IMR-90 (cell line): ENCODE results near the gene DRICH1. TPM values are rescaled to one million over a fixed set of nuclear protein-coding genes. Genes with fewer than 3 reads are reported as not detected.
A peak's percentile ranks its signal among the peaks of the same experiment; 100 is the strongest.

Experiments used
- ATAC-seq: fragments of 200-7000 bp; cut with Tn5 transposase; 2 replicates; pipeline ENCODE4 v1.9.1; 2020; ENCODE audit warnings: low read depth, mild to moderate bottlenecking, moderate library complexity
- BruUV-seq: library from RNA; stranded (reverse); fragments of 400-500 nt; replicated peaks from 2 replicates; lab custom pipeline; 2021; lab: Mats Ljungman, UMichigan
- CTCF ChIA-PET: fragments of 300-600 bp; formaldehyde crosslinking; extraction: SDS; loops from one replicate; lab custom pipeline; 2021; ENCODE audit warnings: antibody characterized with exemption; lab: Yijun Ruan, JAX
- POLR2A ChIA-PET: fragments of 300-600 bp; sonication (Branson Sonifier 250); formaldehyde crosslinking; loops from one replicate; lab custom pipeline; 2022; ENCODE audit warnings: antibody characterized with exemption; ENCODE audit not compliant: unreplicated experiment; lab: Charles Lee
- DNase-seq: peaks from one replicate; pipeline ENCODE4 v3.0.0; 2013
- H2AFZ ChIP-seq: replicated peaks from 2 replicates; pipeline ENCODE3; 2013; ENCODE audit warnings: low read length, mild to moderate bottlenecking; ENCODE audit not compliant: poor library complexity
- H2AK5ac ChIP-seq: 2 replicates; pipeline ENCODE4 v1.6.1; 2013; ENCODE audit warnings: low read depth, low read length, inconsistent platforms
- H2AK9ac ChIP-seq: replicated peaks from 2 replicates; pipeline ENCODE3; 2013; ENCODE audit warnings: mild to moderate bottlenecking, low read depth, low read length, moderate library complexity; ENCODE audit not compliant: poor library complexity
- H2BK120ac ChIP-seq: 2 replicates; pipeline ENCODE4 v1.6.1; 2013; ENCODE audit warnings: low read depth, low read length, inconsistent platforms
- H2BK15ac ChIP-seq: 3 replicates; pipeline ENCODE4 v1.6.1; 2013; ENCODE audit warnings: low read depth, low read length, inconsistent platforms
- H2BK20ac ChIP-seq: 2 replicates; pipeline ENCODE4 v1.6.1; 2013; ENCODE audit warnings: low read depth, mild to moderate bottlenecking, inconsistent platforms, low read length, moderate library complexity
- H2BK5ac ChIP-seq: 2 replicates; pipeline ENCODE4 v1.6.1; 2013; ENCODE audit warnings: mild to moderate bottlenecking, low read depth, low read length, inconsistent platforms; ENCODE audit not compliant: poor library complexity, severe bottlenecking
- H3K14ac ChIP-seq: replicated peaks from 2 replicates; pipeline ENCODE4 v1.6.1; 2013; ENCODE audit warnings: low read depth, low read length, inconsistent platforms
- H3K18ac ChIP-seq: 2 replicates; pipeline ENCODE4 v1.6.1; 2013; ENCODE audit warnings: low read depth, low read length, control low read depth
- H3K23ac ChIP-seq: 2 replicates; pipeline ENCODE4 v1.6.1; 2013; ENCODE audit warnings: low read depth, low read length, inconsistent platforms
- H3K27ac ChIP-seq: 2 replicates; pipeline ENCODE4 v1.5.1; 2013; ENCODE audit warnings: mild to moderate bottlenecking, control low read depth, low read length; ENCODE audit not compliant: insufficient read depth
- H3K27me3 ChIP-seq: 2 replicates; pipeline ENCODE4 v1.6.1; 2013; ENCODE audit warnings: low read length; ENCODE audit not compliant: control insufficient read depth, insufficient read depth
- H3K36me3 ChIP-seq: 2 replicates; pipeline ENCODE4 v1.6.1; 2013; ENCODE audit warnings: low read length, mixed read lengths; ENCODE audit not compliant: control insufficient read depth, insufficient read depth
- H3K4ac ChIP-seq: 2 replicates; pipeline ENCODE4 v1.6.1; 2013; ENCODE audit warnings: low read depth, low read length, inconsistent platforms
- H3K4me1 ChIP-seq: 2 replicates; pipeline ENCODE4 v1.6.1; 2013; ENCODE audit warnings: low read length, mixed read lengths; ENCODE audit not compliant: control insufficient read depth, insufficient read depth
- H3K4me2 ChIP-seq: 2 replicates; pipeline ENCODE4 v1.6.1; 2013; ENCODE audit warnings: low read depth, mild to moderate bottlenecking, control low read depth, low read length, moderate library complexity
- H3K4me3 ChIP-seq: 2 replicates; pipeline ENCODE4 v1.5.1; 2013; ENCODE audit warnings: low read depth, mild to moderate bottlenecking, control low read depth, low read length, moderate library complexity; ENCODE audit not compliant: insufficient read depth
- H3K56ac ChIP-seq: 2 replicates; pipeline ENCODE4 v1.6.1; 2013; ENCODE audit warnings: low read length, inconsistent platforms; ENCODE audit not compliant: insufficient read depth; ENCODE audit errors: extremely low read depth
- H3K79me1 ChIP-seq, 2 experiments: 2 replicates each; pipeline ENCODE4 v1.6.1; 2013; ENCODE audit warnings: low read length in 2 of 2, inconsistent platforms in 1 of 2, low read depth in 1 of 2
- H3K9ac ChIP-seq: 2 replicates; pipeline ENCODE4 v1.6.1; 2013; ENCODE audit warnings: low read depth, low read length, control low read depth
- H3K9me1 ChIP-seq: 2 replicates; pipeline ENCODE4 v1.6.1; 2013; ENCODE audit warnings: low read length, inconsistent platforms; ENCODE audit not compliant: insufficient read depth
- H3K9me3 ChIP-seq: 2 replicates; pipeline ENCODE4 v1.6.1; 2013; ENCODE audit warnings: low read length; ENCODE audit not compliant: control insufficient read depth, insufficient read depth
- H4K20me1 ChIP-seq: 2 replicates; pipeline ENCODE4 v1.6.1; 2013; ENCODE audit warnings: low read length, inconsistent platforms; ENCODE audit not compliant: insufficient read depth
- H4K5ac ChIP-seq: 2 replicates; pipeline ENCODE4 v1.6.1; 2013; ENCODE audit warnings: mild to moderate bottlenecking, low read depth, low read length, control low read depth
- H4K8ac ChIP-seq, 2 experiments: 2 replicates each; pipeline ENCODE4 v1.6.1; 2013; ENCODE audit warnings: low read depth in 2 of 2, low read length in 2 of 2, control low read depth in 1 of 2, inconsistent platforms in 1 of 2
- H4K91ac ChIP-seq: 2 replicates; pipeline ENCODE4 v1.6.1; 2013; ENCODE audit warnings: low read depth, low read length, inconsistent platforms; ENCODE audit not compliant: insufficient read depth
- BHLHE40 ChIP-seq: fragments of 150-350 bp; IDR thresholded peaks from 2 replicates; pipeline ENCODE4 v1.6.1; 2016; ENCODE audit warnings: mild to moderate bottlenecking, low read depth, low read length
- CEBPB ChIP-seq: IDR thresholded peaks from 2 replicates; pipeline ENCODE4 v1.6.1; 2012; ENCODE audit warnings: low read depth, low read length, improper control_type of control experiment
- CHD1 ChIP-seq: IDR thresholded peaks from 2 replicates; pipeline ENCODE4 v1.6.1; 2012; ENCODE audit warnings: low read depth, low read length, improper control_type of control experiment
- CTCF ChIP-seq: conservative IDR thresholded peaks from 2 replicates; pipeline ENCODE4 v1.5.1; 2012; ENCODE audit warnings: mild to moderate bottlenecking, low read depth, low read length, improper control_type of control experiment
- ELK1 ChIP-seq: fragments of 150-350 bp; IDR thresholded peaks from 2 replicates; pipeline ENCODE4 v1.6.1; 2016; ENCODE audit warnings: low read depth, mild to moderate bottlenecking, low read length, moderate library complexity, borderline replicate concordance
- FOS ChIP-seq: fragments of 150-350 bp; IDR thresholded peaks from 2 replicates; pipeline ENCODE4 v1.6.1; 2016; ENCODE audit warnings: low read depth, low read length
- MAZ ChIP-seq: IDR thresholded peaks from 2 replicates; pipeline ENCODE4 v1.6.1; 2012; ENCODE audit warnings: low read depth, mild to moderate bottlenecking, low read length, improper control_type of control experiment, moderate library complexity, borderline replicate concordance
- MXI1 ChIP-seq: IDR thresholded peaks from 2 replicates; pipeline ENCODE4 v1.6.1; 2012; ENCODE audit warnings: low read depth, mild to moderate bottlenecking, low read length, moderate library complexity, borderline replicate concordance
- NFE2L2 ChIP-seq: fragments of 150-350 bp; IDR thresholded peaks from 2 replicates; pipeline ENCODE4 v1.6.1; 2016; ENCODE audit warnings: low read depth, mild to moderate bottlenecking, low read length
- POLR2A ChIP-seq: IDR thresholded peaks from 2 replicates; pipeline ENCODE4 v1.6.1; 2012; ENCODE audit warnings: mild to moderate bottlenecking, low read depth, low read length
- RCOR1 ChIP-seq: IDR thresholded peaks from 2 replicates; pipeline ENCODE4 v1.6.1; 2012; ENCODE audit warnings: mild to moderate bottlenecking, low read length, improper control_type of control experiment; ENCODE audit not compliant: insufficient replicate concordance
- RFX5 ChIP-seq: IDR thresholded peaks from 2 replicates; pipeline ENCODE4 v1.8.0; 2012; ENCODE audit warnings: low read depth, mild to moderate bottlenecking, low read length, moderate library complexity
- SMC3 ChIP-seq: fragments of 150-350 bp; IDR thresholded peaks from 2 replicates; pipeline ENCODE4 v1.6.1; 2016; ENCODE audit warnings: low read depth, mild to moderate bottlenecking, antibody characterized with exemption, low read length, moderate library complexity
- USF2 ChIP-seq: fragments of 150-350 bp; IDR thresholded peaks from 2 replicates; pipeline ENCODE4 v1.6.1; 2017; ENCODE audit warnings: mild to moderate bottlenecking, antibody characterized with exemption, low read length, low read depth
- WGBS, 2 experiments: methylation state at CpG; one replicate each; pipeline versions ENCODE4 v1.1.5 to v1.1.7; 2013; ENCODE audit warnings: missing lambda C conversion rate in 2 of 2; ENCODE audit not compliant: insufficient read length in 1 of 2; ENCODE audit errors: extremely low coverage in 2 of 2; 5-methylcytosine and 5-hydroxymethylcytosine counted together
- dilution Hi-C: fragments of 300-500 bp; cut with HindIII; formaldehyde crosslinking; loops from one replicate; pipeline ENCODE4 v1.14.3; 2018; ENCODE audit warnings: low sequenced_read_pairs; ENCODE audit not compliant: unreplicated experiment
- in situ Hi-C: fragments of 300-500 bp; cut with MboI; formaldehyde crosslinking; loops from 3 replicates; pipeline ENCODE4 v1.14.3; 2019; ENCODE audit warnings: low sequenced_read_pairs, inconsistent platforms, mixed read lengths
- intact Hi-C: fragments of 100-400 bp; cut with micrococcal nuclease; formaldehyde crosslinking; loops from 2 replicates; pipeline ENCODE4 v1.10.0; 2022
- polyA plus RNA-seq, 3 experiments: library from polyadenylated mRNA; depleted of rRNA; stranded (reverse); fragments of >200 nt; gene quantifications; 2 replicates each; pipeline ENCODE4 v1.2.3, GENCODE V29; 2012; ENCODE audit warnings: low replicate concordance in 1 of 3
- total RNA-seq: library from RNA; depleted of rRNA; stranded (reverse); fragments of >200 nt; gene quantifications from 2 replicates; pipeline ENCODE4 v1.2.3, GENCODE V29; 2012

DRICH1 gene
- total and polyA plus RNA-seq, 2 of the 4 experiments (the other 2 are of a cell fraction) = 0.14 TPM; not detected in 1

- ATAC-seq (no peak), DNase-seq (no peak)
- Histone ChIP-seq H3K23ac (no peak overlapping the region), H3K9ac (no peak overlapping the region), H3K27me3 (peaks cover 12% of the 10 kb centered on the region), H4K8ac (no peak overlapping the region), H3K9me1 (no peaks in the 10 kb centered on the region), H3K14ac (no peak overlapping the region), H3K36me3 (no peaks in the 10 kb centered on the region), H2BK5ac (no peak overlapping the region), H2AK5ac (no peak overlapping the region), H3K9me3 (no peaks in the 10 kb centered on the region), H2BK20ac (no peak overlapping the region), H3K4ac (no peak overlapping the region), H2AFZ (peak overlapping the region; percentile 33), H4K91ac (no peak overlapping the region), H2BK15ac (no peak overlapping the region), H3K27ac (no peak overlapping the region), H4K5ac (no peak overlapping the region), H2BK120ac (no peak overlapping the region), H3K4me3 (no peak overlapping the region), H2AK9ac (no peak overlapping the region), H3K79me1 (no peaks in the 10 kb centered on the region), H4K20me1 (no peaks in the 10 kb centered on the region), H3K18ac (no peak overlapping the region), H3K56ac (no peak overlapping the region), H3K4me1 (no peaks in the 10 kb centered on the region), H3K4me2 (no peak overlapping the region)
- dilution Hi-C loops (no loop called here), in situ Hi-C loops (no loop called here), intact Hi-C loops (no loop called here)
- ChIA-PET CTCF (interaction anchor here (0.6 kb wide), 1 partner anchor 104 kb away, joined by 3 read pairs; no protein-coding TSS in a partner anchor), POLR2A (no interaction called here)
- WGBS, 2 experiments = 70% methylated on average over 2 of the region's 11 CpGs; no CpG with 5 or more reads in 1 of the 2 experiments
- TF ChIP-seq CHD1 (no peak), RCOR1 (no peak), NFE2L2 (no peak), POLR2A (no peak), MXI1 (no peak), FOS (no peak), RFX5 (no peak), SMC3 (no peak), CEBPB (no peak), USF2 (no peak), CTCF (no peak), BHLHE40 (no peak), ELK1 (no peak), MAZ (no peak)
- no TSS peak for BruUV-seq
These were observed 53.8 kb downstream of the DRICH1 start for GRCh38 chr22:23578306-23578705.
